HG02840 (cell line): Measurements from ENCODE around the gene SLAMF1.
"Not testable (repeated sequence)": the region's sequence is repeated elsewhere in the genome, so short reads cannot be mapped to it uniquely, and the experiment has no call there.

ENCODE experiments used
- ATAC-seq: cut with Tn5 transposase; IDR thresholded peaks from one replicate; pipeline ENCODE4 v1.9.1; 2021; ENCODE audit warnings: mild to moderate bottlenecking, moderate library complexity, moderate number of reproducible peaks; ENCODE audit not compliant: unreplicated experiment, low FRiP score

SLAMF1 gene

GRCh38 chr1:160608057-160608456 is 38.8 kb downstream of the SLAMF1 start:
- ATAC-seq, result no peak

- ATAC-seq, result no peak
Measured at GRCh38 chr1:160607672-160608032, 39.2 kb downstream of the SLAMF1 start.

GRCh38 chr1:160607011-160607671 is 39.7 kb downstream of the SLAMF1 start:
- ATAC-seq, result no peak

DNA sequence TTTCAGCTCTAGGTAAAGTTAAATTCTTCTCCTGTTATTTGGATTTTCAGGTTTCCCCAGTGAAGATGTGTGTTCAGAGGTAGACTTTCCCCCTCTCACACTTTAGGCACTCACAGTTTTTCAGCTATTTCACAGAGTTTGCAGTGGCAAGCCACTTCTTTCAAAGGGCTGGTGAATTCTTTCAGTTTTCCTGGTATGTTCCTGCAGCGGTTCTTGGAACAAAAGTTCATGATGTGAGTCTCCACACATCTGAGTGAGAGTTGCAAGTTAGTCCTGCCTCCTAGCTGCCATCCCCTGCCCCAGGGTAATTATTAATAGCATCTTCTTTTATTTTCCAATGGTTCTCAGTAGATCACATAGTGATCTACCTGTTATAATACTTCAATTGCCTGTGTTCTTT is 40.2 kb downstream of the SLAMF1 start:
- ATAC-seq, result no peak

DNA sequence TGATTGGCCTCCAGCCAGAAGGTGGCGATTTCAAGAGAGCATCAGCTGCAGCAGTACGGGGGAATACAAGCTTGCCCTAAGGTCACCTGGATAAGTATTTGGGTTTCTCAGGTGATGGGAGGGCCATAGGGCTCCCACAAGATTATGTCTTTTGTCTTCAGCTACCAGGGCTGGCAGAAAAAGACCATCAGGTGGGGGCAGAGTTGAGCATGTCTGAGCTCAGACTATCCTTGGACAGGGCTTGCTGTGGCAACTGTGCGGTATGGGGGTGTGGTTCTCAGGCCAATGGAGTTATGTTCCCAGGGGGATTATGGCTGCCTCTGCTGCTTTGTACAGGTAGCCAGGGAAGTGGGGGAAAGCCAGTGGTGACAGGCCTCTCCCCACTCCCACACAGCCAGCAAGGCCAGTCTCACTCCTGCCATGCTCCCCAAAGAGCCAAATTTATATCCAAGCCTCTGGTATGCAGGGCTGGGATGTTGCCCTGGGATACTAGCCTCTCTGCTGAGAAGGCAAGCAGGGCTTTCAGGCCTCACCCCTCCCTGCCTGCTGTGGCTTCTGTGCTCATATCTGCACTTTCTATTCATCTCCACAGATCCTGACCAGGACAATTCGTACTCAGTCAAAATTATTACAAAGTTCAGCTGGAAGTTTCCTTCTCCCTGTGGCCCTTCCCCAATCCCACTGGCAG is 40.9 kb downstream of the SLAMF1 start:
- ATAC-seq, result no peak

- ATAC-seq, result no peak
Measured at GRCh38 chr1:160605205-160605604, 41.6 kb downstream of the SLAMF1 start.

DNA sequence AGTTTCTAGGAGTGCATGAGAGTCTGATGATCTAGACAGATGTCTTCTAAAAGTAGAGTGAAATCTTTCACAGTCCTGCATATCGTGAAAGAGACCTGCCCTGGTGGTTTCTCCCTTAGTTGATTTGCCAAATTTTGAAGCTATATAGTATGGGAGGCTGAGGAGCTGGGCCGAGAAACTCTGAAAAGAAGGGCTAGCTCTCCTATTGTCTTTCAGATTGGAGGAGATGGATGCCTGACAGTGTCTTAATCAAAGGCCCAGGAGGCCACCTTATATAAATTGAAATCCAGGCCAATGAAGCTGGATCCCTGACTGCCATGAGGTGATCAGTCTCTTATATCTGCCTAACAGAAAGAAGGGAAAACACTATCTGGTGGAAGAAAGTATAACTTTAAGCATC is 49.1 kb downstream of the SLAMF1 start:
- ATAC-seq, result no peak

GRCh38 chr1:160597051-160597450 is 49.8 kb downstream of the SLAMF1 start:
- no peak for ATAC-seq

DNA sequence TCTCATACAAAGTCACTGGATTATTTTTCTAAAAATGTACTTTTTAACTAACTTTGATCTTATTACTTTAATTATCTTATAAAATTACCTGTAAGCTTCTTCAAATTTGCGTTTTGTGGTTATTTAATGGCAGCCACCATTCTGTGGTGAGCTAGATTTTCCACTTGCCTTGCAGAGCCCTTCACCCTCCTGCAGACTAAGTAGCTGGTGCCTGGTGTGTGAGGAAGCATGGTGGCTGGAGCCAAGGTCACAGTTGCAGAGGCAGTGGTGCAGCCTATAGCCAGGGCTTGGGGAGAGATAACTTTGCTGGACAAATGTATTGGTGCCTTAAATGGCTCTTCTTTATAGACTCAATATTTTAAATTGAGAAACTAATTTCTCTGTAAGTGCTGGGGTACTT is 56.4 kb downstream of the SLAMF1 start:
- no peak for ATAC-seq

GRCh38 chr1:160588468-160588867 is 58.4 kb downstream of the SLAMF1 start:
- ATAC-seq, result no peak

DNA sequence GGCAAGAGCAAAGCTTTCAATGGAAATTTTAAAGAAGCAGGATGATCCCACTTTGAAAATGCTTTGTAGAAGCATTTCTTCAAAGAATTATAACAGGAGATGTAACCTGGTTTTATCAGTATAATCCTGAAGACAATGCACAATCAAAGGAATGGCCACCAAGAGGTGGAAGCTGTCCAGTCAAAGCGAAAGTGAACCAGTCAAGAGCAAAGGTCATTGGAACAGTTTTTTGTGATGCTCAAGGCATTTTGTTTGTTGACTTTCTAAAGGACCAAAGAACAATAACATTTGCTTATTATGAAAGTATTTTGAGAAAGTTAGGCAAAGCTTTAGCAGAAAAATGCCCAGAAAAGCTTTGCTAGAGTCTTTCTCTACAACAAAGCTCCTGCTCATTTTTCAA is 62.1 kb downstream of the SLAMF1 start:
- no peak for ATAC-seq

DNA sequence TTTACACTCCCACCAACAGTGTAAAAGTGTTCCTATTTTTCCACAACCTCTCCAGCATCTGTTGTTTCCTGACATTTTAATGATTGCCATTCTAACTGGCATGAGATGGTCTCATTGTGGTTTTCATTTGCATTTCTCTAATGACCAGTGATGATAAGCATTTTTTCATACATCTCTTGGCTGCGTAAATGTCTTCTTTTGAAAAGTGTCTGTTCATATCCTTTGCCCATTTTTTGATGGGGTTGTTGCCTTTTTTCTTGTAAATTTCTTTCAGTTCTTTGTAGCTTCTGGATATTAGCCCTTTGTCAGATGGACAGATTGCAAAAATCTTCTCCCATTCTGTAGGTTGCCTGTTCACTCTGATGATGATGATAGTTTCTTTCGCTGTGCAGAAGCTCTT is 63.9 kb downstream of the SLAMF1 start:
- ATAC-seq, result not testable (repeated sequence)

- no peak for ATAC-seq
Measured at GRCh38 chr1:160581961-160582360, 64.9 kb downstream of the SLAMF1 start.

DNA sequence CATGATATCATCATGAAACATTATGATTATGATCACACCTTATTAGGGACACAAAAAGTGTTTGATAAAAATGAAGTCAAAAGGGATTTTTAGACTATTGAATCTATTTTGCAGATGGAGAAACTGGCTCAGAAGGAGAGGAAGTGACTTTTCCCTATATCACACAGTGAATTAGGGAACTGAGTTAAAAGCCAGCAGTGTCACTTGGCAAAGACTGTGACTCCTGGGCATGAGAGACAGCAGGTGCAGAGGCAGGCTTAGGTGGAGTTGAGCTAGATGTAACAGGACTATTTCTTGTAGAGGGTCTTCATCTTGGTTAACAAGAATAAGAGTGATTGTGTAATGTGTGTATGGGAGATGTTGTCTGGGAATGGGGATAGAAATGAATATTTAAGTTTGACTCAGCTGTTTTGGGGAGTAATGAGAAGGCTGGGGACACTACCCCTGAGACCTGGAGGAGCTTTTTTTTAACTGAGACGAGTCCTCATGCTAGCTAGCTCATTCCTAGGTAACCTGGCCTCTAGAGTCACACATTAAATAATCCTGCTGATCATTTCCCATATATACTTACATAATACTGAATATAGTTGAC is 66.5 kb downstream of the SLAMF1 start:
- no peak for ATAC-seq

GRCh38 chr1:160579216-160579701 is 67.6 kb downstream of the SLAMF1 start, which contains the start of gene CD84:
CD84 (minus strand) TSS chr1:160579496; CDS start chr1:160579437, 59 bp downstream.
- ATAC-seq, result no peak

DNA sequence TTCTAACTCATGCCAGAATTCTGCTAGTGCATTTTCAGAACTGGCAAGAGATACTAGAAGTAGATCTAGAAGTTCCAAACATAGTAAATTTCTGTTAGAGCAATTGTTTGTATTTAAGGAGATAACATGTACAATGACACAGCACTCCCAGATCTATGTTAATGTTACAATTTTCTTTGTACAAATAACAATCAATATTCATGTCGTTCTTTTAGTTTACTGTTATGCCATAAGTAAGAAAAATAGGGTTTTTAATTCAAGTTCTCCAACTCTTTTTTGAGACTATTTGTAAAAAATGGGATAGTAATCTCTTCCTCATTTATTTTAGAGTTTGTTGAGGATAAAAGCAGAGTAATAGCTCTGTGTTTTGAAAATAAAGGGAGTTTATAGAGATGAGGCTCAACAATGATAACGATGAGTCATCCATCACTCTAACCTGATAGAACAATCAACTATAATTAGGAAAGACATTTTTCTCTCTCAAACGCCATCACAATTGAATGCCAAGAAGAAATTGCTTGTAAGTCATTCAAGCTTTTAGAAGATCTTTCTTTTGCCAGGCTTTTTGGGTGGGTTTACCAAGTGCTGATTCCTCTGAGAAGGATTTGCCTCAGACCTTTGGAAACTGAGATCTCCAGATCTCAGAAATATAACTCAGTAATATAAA is 68.2 kb downstream of the SLAMF1 start:
- no peak for ATAC-seq

DNA sequence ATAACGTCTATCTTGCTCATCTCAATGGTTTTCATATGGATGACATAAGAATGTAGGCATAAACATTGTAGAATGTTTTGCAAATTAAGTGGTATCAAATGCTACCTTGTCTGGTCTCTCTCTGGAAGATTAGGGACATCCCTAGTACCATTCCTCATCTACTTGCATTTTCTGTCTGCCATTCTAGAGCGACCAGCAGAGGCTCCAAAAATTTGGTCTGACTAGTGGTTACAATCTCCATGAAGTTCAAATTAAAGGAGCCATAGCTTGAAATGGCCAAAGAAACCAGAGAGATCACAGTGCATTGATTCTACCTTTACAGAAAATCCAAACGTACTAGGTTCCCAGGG is 68.7 kb downstream of the SLAMF1 start:
- no peak for ATAC-seq

DNA sequence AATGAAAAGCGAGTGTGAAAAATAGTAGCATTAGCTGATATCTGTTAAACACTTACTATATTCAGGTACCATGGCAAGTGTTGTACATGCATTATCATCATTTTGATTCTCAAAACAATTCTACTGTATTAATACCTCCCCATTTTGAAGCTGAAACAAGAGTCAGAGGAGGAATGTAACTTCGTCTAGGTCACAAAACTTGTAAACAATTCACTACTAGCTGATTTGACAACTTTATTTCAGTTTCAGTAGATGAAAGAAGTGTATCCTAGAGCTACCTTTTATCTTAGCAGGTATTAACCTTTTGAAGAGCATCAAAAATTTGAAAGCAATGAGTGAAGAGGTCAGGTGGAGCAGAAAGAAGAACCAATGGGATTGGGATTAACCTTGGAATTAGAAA is 69.2 kb downstream of the SLAMF1 start:
- ATAC-seq, result no peak

DNA sequence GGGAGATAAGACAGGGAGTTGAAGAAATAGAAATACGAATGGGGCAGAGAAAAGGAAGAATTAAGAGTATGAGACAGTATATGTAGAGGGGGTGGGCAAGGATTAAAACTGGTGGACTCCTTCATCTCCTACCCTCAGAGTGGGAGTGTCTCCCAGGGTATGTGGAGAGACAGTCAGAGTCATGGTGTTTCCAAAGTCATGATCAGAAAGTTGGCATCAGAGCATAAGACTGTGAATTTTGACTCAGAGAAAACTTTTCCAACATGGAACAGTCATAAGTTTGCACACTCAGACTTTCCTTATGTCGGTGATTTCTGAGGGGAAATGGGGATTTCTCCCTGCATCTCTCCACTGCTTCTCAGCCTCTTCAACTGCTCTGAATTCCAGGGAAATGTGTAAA is 70.0 kb downstream of the SLAMF1 start:
- ATAC-seq, result no peak

DNA sequence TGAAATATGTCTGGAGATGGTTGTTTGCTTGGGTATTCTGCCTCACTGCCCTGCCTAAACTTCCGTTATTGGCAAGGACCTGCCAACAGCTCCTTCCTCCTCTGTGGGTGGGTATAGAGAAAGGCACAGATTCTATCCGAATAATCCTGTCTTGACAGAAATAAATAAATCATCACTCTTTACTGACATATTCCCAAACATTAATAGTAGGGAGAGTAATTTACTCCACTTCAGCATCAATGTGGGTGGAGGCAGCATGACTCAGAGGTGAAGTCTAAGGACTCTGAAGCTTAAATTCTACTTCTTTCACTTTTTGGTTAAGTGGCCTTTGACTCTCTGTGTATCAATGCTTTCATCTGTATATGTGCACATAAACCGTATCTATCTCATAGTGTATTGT is 70.5 kb downstream of the SLAMF1 start:
- ATAC-seq, result no peak

- ATAC-seq, result no peak
Measured at GRCh38 chr1:160575112-160575664, 71.7 kb downstream of the SLAMF1 start.
